NCI-H524 treated with DMSO at 0.1 percent for 48 hours (cell line): ENCODE data around the gene CACNA1I.

Experiments used
- DNase-seq: peaks from one replicate; lab custom pipeline; 2025; lab: John Stamatoyannopoulos, UW

The CACNA1I gene

DNA sequence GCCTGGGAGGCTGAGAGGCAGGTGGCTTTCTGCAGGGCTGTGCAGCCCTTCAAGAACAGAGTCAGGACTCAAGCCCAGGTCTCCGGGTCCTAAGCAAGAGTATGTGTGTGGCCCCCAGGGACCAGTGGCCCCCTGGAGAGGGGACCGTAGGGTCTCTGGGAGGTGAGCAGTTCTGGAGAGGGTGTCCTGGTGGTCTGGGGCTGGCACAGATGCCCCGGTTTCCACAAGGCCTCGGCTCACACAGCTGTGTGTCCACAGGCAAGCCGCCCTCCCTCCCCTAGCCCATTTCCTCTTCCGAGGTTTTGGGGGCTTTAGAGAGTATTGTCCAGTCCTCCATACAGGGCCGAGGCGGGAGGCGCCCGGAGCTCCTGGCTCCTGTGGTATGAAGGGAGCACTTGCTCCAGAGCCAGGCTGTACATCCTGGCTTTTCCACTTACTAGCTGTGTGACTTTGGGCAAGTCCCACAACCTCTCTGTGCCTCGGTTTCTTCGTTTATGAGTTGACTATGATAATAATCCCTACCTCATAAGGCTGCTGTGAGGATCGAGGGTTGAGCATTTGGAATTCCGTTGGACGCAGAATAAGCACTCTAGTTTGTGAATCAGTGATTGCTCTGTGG, 34.6 kb upstream of the CACNA1I start:
- DNase-seq, result no peak

DNA sequence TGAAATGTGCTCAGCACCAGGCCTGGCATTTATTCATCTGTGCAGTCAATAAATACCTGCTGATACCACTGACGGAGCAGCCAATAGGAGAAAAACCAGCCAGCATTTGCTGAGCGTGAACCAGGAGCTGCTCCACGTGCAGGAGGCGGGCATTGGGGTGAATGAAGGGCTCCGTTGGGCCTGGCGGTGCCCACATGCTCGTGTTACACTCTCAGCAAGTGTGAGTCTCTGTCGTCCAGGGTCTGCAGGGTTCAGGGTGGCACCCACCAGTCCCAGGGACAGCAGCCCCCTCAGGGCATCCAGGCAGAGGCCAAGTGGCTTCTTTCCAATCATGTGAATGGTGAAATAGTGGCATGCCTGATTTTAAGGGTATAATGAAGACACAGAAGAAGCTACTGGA, 33.8 kb upstream of the CACNA1I start:
- DNase-seq, result no peak

DNA sequence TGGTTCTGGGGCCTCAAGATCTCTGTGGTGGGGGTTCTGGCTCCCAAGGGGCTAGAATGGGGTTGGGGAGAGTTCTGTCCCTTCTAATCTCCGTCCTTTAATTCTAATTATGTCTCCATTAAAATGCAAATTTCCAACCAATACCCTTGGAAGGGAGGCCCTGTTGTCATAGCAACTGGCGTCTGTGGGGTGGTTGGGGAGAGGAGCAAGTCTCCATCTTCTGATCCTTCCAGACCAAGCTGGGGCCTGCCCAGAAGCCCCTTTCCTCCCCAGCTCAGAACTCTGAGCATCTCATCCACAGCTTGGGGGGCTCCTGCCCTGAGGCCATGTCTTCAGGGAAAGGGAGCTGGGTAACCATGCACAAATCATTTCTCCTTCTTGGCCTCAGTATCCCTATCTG, 32.6 kb upstream of the CACNA1I start:
- no peak for DNase-seq

DNA sequence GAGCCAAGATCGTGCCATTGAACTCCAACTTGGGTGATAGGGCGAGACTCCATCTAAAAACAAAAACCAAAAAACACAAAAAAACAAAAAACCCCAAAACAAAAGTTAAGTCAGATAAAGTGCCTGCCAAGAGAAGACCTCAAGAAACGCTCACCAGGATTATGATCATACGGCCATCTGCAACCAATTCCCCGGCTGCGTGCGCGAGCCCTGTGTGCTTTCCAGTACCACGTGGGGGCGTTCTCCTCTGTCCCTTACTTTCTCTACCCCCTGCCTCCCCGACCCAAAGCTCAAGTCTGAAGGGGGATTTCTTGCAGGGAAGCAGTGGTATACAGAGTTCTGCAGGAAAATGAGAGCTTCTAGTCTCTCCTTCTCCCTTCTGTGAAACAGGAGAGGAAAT, 27.5 kb upstream of the CACNA1I start:
- DNase-seq, result peak; percentile 48

DNA sequence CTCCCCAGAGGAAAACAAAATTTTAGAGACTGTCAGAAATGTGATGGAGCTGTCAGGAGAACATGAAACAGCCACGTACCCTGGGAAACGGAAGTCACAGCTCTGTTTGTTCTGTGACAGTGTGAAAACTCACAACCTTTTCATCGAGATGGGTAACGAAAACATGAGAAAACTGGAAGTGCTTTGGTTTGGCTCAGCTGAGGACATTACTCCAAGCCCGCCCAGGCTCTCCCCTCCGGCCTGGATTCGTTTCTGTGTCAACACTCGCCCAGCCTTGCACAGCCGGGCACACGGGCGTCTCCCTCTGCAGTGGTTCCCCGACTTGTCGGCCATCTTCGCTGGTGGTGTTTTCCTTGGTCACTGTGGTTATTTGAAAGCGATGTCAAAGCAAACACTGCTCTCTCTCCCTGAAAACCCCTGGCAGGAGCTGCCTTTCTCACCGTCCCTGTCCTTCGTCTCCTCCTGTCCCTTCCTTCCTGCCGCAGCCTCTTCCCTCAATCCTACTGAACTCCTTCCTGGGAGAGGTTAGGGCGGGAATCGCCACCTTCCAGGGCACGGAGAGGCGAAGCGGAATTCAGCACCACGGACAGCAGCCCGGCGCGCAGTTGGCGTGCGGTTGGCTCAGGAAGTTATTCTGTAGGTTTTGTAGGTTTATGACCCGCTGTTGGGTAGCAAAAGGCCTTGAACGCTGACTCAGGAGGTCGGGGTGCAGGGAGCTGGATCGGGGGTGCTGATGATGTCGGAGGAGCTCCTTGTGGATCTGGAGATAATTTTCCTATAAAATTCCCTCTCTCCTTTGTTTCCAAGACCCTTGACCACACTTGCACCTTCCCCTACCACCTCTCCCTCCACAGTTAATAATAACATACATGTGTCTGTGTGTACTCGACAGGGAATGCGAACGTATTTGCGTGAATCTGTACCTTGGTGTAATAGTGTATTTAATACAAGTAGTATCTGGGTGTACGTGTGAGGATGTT, 24.9 kb upstream of the CACNA1I start:
- DNase-seq, result no peak

DNA sequence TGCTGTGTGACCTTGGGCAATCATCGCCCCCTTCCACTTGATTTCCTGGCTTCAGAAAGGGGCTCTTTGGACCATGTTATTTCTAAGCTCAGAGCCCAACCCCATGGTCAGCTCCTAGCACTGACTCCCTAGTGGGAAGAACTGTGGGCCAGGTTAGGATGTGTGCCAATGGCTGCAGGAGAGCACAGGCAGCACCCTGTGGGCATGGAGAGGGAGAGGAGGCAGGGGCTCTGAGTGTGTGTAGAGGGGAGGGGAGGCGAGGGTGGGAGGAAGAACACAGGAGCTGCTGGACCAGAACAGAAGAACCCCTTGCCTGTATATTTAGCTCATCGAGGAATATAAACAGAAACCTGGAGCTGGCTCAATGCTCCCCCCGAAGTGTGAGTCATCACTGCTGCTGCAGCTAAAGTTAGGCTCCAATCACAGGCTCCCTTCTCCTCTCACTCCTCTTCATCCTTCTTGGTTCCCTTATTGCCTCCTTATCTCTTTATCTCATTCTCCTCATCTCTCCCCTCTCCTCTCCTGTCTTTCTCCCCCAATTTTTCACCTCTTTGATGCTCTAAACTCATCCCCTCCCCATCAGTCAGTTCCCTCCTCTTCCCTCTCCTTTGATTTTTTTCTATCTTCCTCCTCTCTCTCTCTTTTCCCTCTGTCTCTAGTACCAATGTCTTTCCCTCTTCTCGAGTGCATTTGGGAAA, 23.5 kb upstream of the CACNA1I start:
- no peak for DNase-seq

DNA sequence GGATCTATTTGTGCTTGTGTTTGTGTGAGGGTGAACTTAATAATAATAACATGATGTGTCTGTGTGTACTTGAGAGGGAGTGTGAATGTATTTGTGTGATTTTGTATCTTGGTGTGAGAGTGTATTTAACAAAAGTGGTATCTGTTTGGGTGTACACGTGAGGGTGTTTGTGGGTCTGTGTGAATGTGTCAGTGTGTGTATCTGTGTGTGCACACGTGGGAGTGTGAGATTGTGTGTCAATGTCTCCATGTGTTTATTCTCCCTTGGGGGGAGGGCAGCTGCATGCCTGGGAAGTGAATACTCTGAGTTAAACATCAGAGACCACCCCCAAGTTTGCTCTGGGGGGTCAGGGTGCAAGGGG, 23.0 kb upstream of the CACNA1I start:
- DNase-seq, result no peak

DNA sequence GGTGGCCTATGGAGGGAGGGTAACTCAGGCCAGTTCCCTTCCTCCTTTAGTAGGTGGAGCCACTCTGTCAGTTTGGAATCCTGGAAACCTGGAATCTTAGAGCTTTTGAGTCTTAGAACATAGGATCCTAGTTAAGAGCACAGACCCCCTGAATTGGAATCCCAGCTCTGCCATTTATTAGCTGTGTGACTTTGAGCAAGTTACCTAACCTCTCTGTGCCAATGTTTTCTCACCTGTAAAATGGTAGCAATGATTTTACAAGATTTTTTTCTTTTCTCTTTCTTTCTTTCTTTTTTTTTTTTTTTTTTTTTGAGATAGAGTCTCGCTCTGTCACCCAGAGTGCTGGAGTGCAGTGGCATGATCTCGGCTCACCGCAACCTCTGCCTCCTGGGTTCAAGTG, 17.1 kb upstream of the CACNA1I start:
- DNase-seq, result no peak

DNA sequence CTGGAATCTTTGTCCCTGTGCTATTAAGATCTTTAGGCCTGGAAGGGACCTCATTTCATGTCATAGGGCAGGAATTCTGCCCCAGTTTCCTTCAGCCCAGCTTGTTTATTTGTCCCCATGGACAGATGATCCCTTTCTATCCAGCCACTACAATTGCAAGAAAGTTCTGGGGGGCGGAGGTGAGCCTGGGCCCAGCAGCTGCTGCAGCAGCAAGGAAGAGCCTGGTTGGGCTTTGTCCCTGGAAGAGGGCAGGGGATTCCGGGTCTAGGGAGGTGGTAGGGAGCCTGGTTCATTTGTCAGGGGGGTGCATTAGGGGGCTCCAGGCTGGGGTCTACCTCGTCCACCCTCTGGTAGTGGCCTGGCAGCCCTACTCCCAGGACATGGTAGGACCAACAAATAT, 16.4 kb upstream of the CACNA1I start:
- DNase-seq, result no peak

DNA sequence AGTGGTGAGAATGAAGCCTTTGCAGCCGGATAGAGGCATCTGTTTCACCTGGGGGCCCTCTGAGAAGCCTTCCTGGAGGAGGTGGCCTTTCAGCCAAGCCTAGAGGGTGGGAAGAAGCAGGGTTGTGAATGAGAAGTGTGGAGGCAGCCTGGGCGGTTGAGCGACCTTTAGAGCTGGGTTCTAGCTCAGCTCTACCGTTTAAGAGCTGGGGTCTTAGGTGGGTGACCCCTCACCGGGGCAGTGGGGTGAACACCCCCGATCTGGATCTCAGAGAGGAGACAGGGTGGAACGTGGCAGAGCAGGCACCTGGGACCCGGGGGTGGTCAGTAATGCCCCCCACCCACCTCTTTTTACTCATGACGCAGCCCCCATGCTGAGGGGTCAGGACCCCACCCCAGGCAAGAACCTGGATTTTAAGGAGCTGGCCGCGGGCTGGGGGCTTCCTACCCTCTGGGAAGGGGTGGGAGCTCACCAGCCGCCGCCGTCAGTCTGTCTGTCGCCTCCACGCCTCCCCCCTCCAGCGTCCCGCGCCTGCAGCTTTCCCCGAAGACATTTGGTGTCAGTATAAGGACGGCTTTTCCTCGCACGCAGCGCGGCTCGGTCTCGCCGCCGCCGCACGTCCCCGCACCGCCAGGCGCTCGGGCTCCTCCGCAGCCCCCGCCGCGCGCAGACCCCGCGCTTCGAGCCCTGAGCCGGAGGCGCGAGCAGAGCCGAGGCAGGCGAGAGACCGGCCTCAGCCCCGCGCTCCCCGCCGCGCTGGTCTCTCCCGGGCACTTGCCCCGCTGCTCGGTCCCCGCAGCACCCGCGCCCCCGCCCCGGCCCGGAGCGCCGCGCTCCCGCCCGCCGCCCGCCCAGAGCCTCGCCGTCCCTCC, 13.3 kb upstream of the CACNA1I start:
- no peak for DNase-seq

DNA sequence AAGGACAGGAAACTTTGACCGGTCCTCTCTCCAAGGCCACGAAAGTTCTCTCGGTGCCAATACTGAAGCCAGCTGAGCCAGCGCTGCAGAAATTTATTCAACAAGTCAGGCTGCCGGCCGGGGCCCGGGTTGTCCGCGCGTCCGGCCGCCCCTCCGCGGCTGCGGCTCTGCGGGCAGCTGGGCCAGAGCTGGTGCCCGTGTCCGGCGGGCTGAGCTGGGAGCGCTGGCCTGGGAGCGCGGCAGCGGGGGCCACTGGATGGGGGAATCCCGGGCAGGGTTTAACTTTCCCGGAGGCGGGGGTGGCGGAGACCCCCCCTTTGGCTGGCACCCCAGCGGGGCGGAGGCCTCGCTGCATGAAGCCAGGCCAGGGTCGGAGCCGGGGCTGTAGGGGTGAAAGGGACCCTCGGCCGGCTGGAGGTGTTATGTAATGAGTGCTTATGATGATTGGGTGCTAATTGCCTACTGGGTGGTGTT, 12.3 kb upstream of the CACNA1I start:
- no peak for DNase-seq

DNA sequence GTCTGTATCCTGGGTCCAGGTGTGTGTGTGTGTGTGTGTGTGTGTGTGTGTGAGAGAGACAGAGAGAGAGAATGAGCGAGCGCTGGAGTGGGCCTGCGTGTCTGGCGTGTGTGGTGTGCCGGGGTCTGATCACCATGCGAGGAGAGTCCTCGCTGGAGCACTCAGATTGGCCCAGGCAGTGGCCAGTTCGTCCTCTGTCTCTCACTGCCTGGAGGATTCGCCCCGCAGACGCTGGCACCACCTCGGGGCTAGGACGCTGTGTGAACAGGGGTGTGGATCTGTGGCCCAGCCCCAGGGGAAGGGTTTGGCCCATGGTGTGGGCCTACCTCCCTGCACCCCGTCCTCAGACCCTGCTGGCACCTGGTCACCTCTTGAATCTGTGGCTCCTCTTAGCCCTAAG, 11.6 kb upstream of the CACNA1I start:
- no peak for DNase-seq

DNA sequence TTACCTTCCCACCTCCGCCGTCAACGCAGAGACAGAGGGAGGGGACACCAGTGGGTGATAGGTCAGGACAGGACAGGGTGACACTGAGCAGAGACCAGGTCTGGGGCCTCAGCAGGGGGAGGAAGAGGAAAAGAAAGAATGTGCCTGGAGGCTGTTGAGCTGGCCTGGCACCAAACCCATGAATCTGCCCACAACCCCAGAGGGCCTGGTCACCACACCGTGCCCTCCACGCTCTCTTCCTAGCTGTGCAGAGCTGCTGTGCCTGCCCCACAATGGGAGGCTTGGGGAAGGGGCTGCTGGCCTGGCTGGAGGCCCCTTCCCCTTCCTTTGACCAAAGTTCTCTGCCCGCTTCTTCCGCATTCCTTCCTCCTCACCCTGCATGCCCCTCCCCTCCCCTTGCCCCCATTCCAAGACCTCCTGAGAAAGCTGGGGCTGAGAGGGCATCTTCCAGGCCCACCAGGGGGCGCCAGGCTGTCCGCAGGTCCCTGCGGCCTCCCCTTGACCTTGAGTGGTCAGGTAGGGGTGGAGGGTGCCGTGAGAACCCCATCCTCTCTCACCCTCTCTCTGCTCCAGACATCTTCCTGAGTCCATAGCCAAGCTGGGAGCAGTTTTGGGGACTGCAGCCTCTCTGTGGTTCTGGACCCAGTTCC, 11.0 kb upstream of the CACNA1I start:
- no peak for DNase-seq

DNA sequence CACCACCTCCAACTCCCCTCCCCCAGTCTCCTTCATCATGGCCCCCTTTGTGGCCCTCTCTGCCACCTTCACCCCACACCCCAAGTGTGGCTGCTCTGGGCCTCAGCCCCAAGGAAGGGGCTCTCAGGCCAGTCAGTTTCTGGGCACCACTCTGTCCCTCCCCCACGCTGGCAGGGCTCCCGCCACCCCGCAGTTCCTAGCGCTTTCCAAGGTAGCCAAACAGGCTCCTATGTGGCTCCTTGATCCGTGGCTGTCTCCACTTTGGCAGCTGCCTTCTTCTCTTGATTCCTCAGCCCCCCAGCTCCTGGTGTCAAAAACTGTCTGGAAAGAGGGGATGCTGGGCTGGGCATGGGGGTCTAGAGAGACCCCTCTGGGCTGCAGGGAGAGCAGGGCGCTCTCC, 10.4 kb upstream of the CACNA1I start:
- DNase-seq, result no peak

DNA sequence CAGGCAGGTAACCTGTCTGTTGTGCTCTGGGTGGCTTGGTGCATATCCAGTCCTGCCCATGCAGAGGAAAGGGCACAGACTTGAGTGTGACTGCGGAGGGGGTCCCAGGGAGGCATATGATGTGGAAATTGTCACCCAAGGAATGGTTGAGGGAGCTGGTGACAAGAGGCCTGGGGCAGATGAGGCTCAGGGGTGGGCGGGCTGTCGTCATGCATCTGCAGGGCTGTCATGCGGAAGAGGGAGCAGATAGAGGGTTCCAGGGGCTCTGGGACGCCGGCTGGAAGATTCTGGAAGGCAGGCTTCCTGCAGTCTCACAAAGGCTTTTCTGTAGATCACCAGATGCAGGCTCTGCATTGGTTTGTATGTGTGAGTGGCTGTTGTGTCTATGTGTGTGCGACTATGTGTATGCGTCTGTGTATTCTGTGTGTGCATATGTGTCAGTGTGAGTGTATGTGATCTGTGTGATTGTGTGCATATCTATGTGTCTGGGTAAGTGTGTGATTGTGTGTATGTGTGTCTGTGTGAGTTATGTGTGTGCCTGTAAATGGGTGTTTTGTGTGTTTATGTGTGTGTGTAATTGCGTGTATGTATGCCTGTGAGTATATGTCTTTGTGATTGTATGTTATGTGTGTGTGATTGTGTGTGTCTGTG, 7.6 kb upstream of the CACNA1I start:
- no peak for DNase-seq

DNA sequence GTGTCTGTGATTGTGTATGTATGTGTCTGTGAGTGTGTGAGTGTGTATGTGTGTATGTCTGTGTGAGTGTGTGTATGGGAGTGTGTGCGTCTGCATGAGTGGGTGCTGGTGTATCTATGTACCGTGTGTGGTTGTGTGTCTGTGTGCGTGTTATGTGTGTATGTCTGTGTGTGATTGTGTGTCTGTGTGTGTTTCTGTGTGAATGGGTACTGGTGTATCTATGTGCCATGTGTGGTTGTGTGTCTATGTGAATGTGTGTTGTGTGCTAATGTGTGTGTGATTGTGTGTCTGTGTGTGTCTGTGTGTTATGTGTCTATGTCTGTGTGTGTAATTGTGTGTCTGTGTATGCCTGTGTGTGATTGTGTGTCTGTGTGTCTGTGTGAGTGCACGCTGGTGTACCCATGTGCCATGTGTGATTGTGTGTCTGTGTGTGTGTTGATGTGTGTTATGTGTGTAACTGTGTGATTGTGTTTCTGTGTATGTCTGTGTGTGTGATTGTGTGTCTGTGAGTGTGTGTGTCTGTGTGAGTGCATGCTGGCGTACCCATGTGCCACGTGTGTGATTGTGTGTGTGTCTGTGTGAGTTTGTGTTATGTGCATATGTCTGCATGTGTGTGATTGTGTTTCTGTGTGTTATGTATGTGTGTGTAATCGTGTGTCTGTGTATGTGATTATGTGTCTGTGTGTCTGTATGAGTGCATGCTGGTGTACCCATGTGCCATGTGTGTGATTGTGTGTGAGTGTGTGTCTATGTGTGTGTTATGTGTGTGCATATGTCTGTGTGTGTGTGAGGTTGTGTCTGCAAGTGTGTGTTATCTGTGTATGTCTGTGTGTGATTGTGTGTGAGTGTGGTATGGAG, 6.8 kb upstream of the CACNA1I start:
- DNase-seq, result no peak

DNA sequence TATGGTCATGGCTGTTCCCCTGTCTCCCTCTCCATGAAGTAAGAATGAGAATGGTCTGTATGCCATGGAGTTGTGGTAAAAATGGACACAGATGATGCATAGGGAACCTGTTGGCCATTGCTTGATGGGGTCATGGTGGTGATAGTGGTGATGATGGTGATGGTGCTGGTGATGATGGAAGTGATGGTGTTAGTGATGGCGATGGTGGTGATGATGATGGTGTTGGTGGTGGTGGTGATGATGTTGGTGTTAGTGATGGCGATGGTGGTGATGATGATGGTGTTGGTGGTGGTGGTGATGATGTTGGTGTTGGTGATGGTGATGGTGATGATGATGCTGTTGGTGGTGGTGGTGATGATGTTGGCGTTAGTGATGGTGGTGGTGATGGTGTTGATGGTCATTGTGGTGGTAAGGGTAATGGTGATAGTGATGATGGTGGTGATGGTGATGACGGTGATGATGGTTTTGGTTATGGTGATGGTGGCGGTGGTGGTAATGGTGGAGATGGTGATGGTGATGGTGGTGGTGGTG, 5.1 kb upstream of the CACNA1I start:
- no peak for DNase-seq

DNA sequence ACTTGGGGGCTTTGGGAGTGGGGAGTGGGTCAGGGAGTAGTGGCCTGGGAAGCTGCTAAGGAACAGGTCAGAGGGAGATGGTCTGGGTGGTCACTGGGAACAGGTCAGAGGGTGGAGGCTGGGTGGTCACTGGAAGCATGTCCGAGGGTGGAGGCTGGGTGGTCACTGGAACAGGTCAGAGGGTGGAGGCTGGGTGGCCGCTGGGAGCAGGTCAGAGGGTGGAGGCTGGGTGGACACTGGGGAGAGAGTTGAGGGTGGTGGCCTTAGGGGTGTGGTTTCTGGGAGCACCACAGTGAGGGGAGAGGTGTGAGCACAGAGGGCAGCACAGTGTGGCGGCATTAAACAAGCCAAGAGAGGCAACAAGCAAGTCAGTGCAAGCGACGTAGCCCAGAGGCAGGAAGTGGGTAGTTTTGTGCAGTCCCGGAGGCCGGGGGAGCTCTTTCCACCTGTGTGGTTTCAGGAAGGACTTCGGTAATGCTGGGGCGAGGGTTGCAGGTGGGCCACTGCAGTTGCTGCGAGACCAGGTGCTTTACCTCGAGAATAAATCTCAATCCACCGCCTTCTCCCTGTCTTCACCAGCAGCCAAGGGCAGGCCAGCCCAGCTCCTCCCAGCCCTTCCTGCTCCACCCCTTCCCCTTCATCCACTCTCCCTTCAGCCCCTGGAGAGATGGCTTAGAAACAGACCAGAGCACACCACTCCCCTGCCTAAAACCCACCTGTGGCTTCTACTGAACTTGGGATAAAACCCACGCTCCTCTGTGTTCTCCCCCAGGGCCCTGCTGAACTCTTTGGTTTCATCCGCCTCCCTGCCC, 3.2 kb upstream of the CACNA1I start:
- no peak for DNase-seq
